Activated T-cell treated with anti-CD3 and anti-CD28 coated beads for 4 hours (primary cell): ENCODE results near the gene GASK1B.

Experiments
- DNase-seq: peaks from one replicate; pipeline ENCODE4 v3.0.0-alpha.2; 2020

GASK1B gene

GRCh38 chr4:158172261-158173258, at the start of gene GASK1B:
Gene GASK1B (minus strand): TSS chr4:158173025. CDS start chr4:158171375, 1,650 bp downstream.
- DNase-seq = no peak

GRCh38 chr4:158219623-158220022, 46.8 kb upstream of the GASK1B start:
- DNase-seq = no peak

- DNase-seq = no peak
These were observed 44.9 kb upstream of the GASK1B start for GRCh38 chr4:158217763-158218162.

- no peak for DNase-seq
These were observed 42.0 kb upstream of the GASK1B start for GRCh38 chr4:158214856-158215255.

GRCh38 chr4:158213466-158213865, 40.6 kb upstream of the GASK1B start:
- DNase-seq = no peak

GRCh38 chr4:158211222-158211621, 38.4 kb upstream of the GASK1B start:
- DNase-seq = no peak

- DNase-seq = peak; percentile 11
These were observed 37.3 kb upstream of the GASK1B start, which contains the start of gene TMEM144 for GRCh38 chr4:158209825-158210807. Gene TMEM144 (plus strand): TSS chr4:158210486. CDS start chr4:158212668, 2,182 bp downstream.

- no peak for DNase-seq
These were observed 36.3 kb upstream of the GASK1B start for GRCh38 chr4:158208963-158209640.

GRCh38 chr4:158203929-158204328, 31.1 kb upstream of the GASK1B start:
- no peak for DNase-seq

GRCh38 chr4:158203436-158203835, 30.6 kb upstream of the GASK1B start:
- DNase-seq = no peak

- DNase-seq = no peak
These were observed 29.7 kb upstream of the GASK1B start for GRCh38 chr4:158202481-158202880.

GRCh38 chr4:158201876-158202275, 29.1 kb upstream of the GASK1B start:
- no peak for DNase-seq

GRCh38 chr4:158201322-158201721, 28.5 kb upstream of the GASK1B start:
- DNase-seq = no peak

GRCh38 chr4:158200214-158200613, 27.4 kb upstream of the GASK1B start:
- no peak for DNase-seq

- DNase-seq = no peak
These were observed 24.5 kb upstream of the GASK1B start for GRCh38 chr4:158197194-158197776.

- DNase-seq = no peak
These were observed 22.5 kb upstream of the GASK1B start for GRCh38 chr4:158195297-158195696.

GRCh38 chr4:158193171-158193749, 20.4 kb upstream of the GASK1B start:
- DNase-seq = no peak

GRCh38 chr4:158192439-158193158, 19.8 kb upstream of the GASK1B start:
- DNase-seq = no peak

GRCh38 chr4:158190718-158191117, 17.9 kb upstream of the GASK1B start:
- DNase-seq = no peak

GRCh38 chr4:158189422-158189821, 16.6 kb upstream of the GASK1B start:
- no peak for DNase-seq

GRCh38 chr4:158186815-158187214, 14.0 kb upstream of the GASK1B start:
- DNase-seq = no peak
